GM12878 (cell line): ENCODE measurements around the gene CAMKK2. TPM values are rescaled to one million over a fixed set of nuclear protein-coding genes. Genes with fewer than 3 reads are reported as not detected.

Experiments used
- ATAC-seq: fragments of 200-7000 bp; cut with Tn5 transposase; 3 replicates; pipeline ENCODE4 v1.9.1; 2020; ENCODE audit warnings: mild to moderate bottlenecking, moderate library complexity
- BruUV-seq: library from RNA; stranded (reverse); fragments of 400-500 nt; replicated peaks from 2 replicates; lab custom pipeline; 2021; lab: Mats Ljungman, UMichigan
- CTCF ChIA-PET: fragments of 300-600 bp; sonication (Branson Sonifier 250); formaldehyde crosslinking; extraction: SDS; loops from one replicate; lab custom pipeline; 2021; ENCODE audit warnings: inconsistent platforms; lab: Yijun Ruan, JAX
- POLR2A ChIA-PET: fragments of 350-600 bp; formaldehyde crosslinking; extraction: SDS; loops from one replicate; lab custom pipeline; 2021; ENCODE audit warnings: inconsistent platforms; lab: Charles Lee
- RAD21 ChIA-PET: fragments of 300-600 bp; sonication (Branson Sonifier 250); formaldehyde crosslinking; loops from one replicate; lab custom pipeline; 2023; ENCODE audit warnings: antibody characterized with exemption; ENCODE audit not compliant: unreplicated experiment; lab: Charles Lee
- SMC1A ChIA-PET: fragments of 300-600 bp; sonication (Branson Sonifier 250); formaldehyde crosslinking; loops from one replicate; lab custom pipeline; 2023; ENCODE audit not compliant: unreplicated experiment, uncharacterized antibody; lab: Charles Lee
- DNase-seq: peaks from one replicate; pipeline ENCODE4 v3.0.0-alpha.2; 2011; ENCODE audit warnings: low read depth, low spot score
- FAIRE-seq: peaks from 3 replicates; lab custom pipeline; 2011; peaks lifted over from hg19 to GRCh38; lab: Jason Lieb, UNC
- H2AFZ ChIP-seq: 2 replicates; pipeline ENCODE4 v1.6.0; 2011; ENCODE audit warnings: low read depth, low read length, control low read depth; ENCODE audit not compliant: control insufficient read depth
- H3K27ac ChIP-seq: 2 replicates; pipeline ENCODE4 v1.5.1; 2011; ENCODE audit warnings: control low read depth; ENCODE audit not compliant: control insufficient read depth, insufficient read depth
- H3K27me3 ChIP-seq, 2 experiments: replicated peaks in 1 of 2; 2 replicates each; pipeline versions ENCODE4 v1.6.0 to v1.6.1; 2011; ENCODE audit warnings: low read length in 1 of 2; ENCODE audit not compliant: control insufficient read depth in 2 of 2, insufficient read depth in 2 of 2
- H3K36me3 ChIP-seq, 2 experiments: 2 replicates each; pipeline ENCODE4 v1.5.1; 2011; ENCODE audit warnings: low read length in 1 of 2; ENCODE audit not compliant: control insufficient read depth in 2 of 2, insufficient read depth in 2 of 2
- H3K4me1 ChIP-seq: 2 replicates; pipeline ENCODE4 v1.6.1; 2011; ENCODE audit warnings: mild to moderate bottlenecking, low read length, moderate library complexity, mixed read lengths; ENCODE audit not compliant: control insufficient read depth, insufficient read depth
- H3K4me2 ChIP-seq: 2 replicates; pipeline ENCODE4 v1.6.0; 2011; ENCODE audit warnings: control low read depth; ENCODE audit not compliant: control insufficient read depth, insufficient read depth
- H3K4me3 ChIP-seq: fragments of 200-600 bp; sonication (generic); 2 replicates; pipeline ENCODE4 v1.5.1; 2016
- H3K79me2 ChIP-seq: 2 replicates; pipeline ENCODE4 v1.6.0; 2011; ENCODE audit warnings: low read length; ENCODE audit not compliant: control insufficient read depth, insufficient read depth
- H3K9ac ChIP-seq: 2 replicates; pipeline ENCODE4 v1.8.0; 2011; ENCODE audit warnings: low read length, control low read depth, mixed read lengths; ENCODE audit not compliant: control insufficient read depth, insufficient read depth
- H3K9me3 ChIP-seq: replicated peaks from 3 replicates; pipeline ENCODE4 v1.5.1; 2011; ENCODE audit warnings: mild to moderate bottlenecking, low read length; ENCODE audit not compliant: control insufficient read depth, insufficient read depth
- H4K20me1 ChIP-seq: 2 replicates; pipeline ENCODE4 v1.6.0; 2011; ENCODE audit not compliant: control insufficient read depth, insufficient read depth
- BACH1 ChIP-seq: fragments of 450-650 bp; IDR thresholded peaks from 2 replicates; pipeline ENCODE4 v1.6.1; 2017; ENCODE audit warnings: mild to moderate bottlenecking, borderline replicate concordance
- BCL3 ChIP-seq: IDR thresholded peaks from 2 replicates; pipeline ENCODE4 v1.6.1; 2011; ENCODE audit warnings: borderline replicate concordance, low read depth, mild to moderate bottlenecking, moderate library complexity, low read length; ENCODE audit not compliant: insufficient read depth, poor library complexity, severe bottlenecking
- KAT2A ChIP-seq: conservative IDR thresholded peaks from 2 replicates; pipeline ENCODE4 v1.6.1; 2011; ENCODE audit warnings: low read depth, low read length; ENCODE audit not compliant: control insufficient read depth
- MEF2A ChIP-seq: IDR thresholded peaks from 2 replicates; pipeline ENCODE4 v1.6.1; 2011; ENCODE audit warnings: low read depth, mild to moderate bottlenecking, low read length, moderate library complexity; ENCODE audit not compliant: insufficient read depth
- SMARCA5 ChIP-seq: fragments of 450-650 bp; IDR thresholded peaks from 2 replicates; pipeline ENCODE4 v1.6.1; 2017; ENCODE audit warnings: mild to moderate bottlenecking
- YY1 ChIP-seq: IDR thresholded peaks from 2 replicates; pipeline ENCODE4 v1.6.1; 2011; ENCODE audit warnings: low read depth, mild to moderate bottlenecking, low read length
- ZNF217 ChIP-seq: fragments of 450-650 bp; IDR thresholded peaks from 2 replicates; pipeline ENCODE4 v1.6.1; 2017; ENCODE audit warnings: antibody characterized with exemption, mild to moderate bottlenecking
- WGBS: methylation state at CpG from one replicate; pipeline ENCODE4 v1.1.6; 2016; ENCODE audit warnings: low lambda C conversion rate; ENCODE audit not compliant: insufficient replicate concordance, insufficient coverage; ENCODE audit errors: missing lambda C conversion rate; 5-methylcytosine and 5-hydroxymethylcytosine counted together
- in situ Hi-C: fragments of 300-500 bp; cut with MboI; formaldehyde crosslinking; loops from 9 replicates; pipeline ENCODE4 v1.14.3; 2018; ENCODE audit warnings: mixed read lengths
- intact Hi-C: fragments of 100-400 bp; cut with micrococcal nuclease; formaldehyde crosslinking; loops from one replicate; pipeline ENCODE4 v1.14.2; 2022; ENCODE audit not compliant: unreplicated experiment
- polyA plus RNA-seq, 11 experiments: library from polyadenylated mRNA; depleted of rRNA in 4 of 11; unstranded in 6 of 11; stranded (reverse) in 5 of 11; fragments of >200 nt; fragmentation: Nextera tagmentation in 4 of 11; fragmentation: Illumina TruSeq in 1 of 11; extraction: Ambion mirVana in 4 of 11; extraction: Trizol in 1 of 11; gene quantifications; 1 replicate in 1 of 11; 2 replicates in 10 of 11; pipeline versions ENCODE4 v1.2.1 to v1.2.3, GENCODE V29; 2011 to 2016; ENCODE audit warnings: inconsistent platforms in 2 of 11, missing spikeins in 2 of 11, low read depth in 1 of 11
- total RNA-seq, 4 experiments: library from RNA; depleted of rRNA in 3 of 4; stranded (reverse); fragments of >200 nt in 3 of 4; fragmentation: Illumina TruSeq in 1 of 4; extraction: Trizol in 1 of 4; gene quantifications; 2 replicates each; pipeline versions ENCODE4 v1.2.1 to v1.2.3, GENCODE V29; 2013 to 2021

CAMKK2 gene
- total and polyA plus RNA-seq, 10 of the 15 experiments (the other 5 are each of a cell fraction or from before 2014, with no cell fraction given), result 5.2 to 40.6 (median 26.6) TPM

DNA sequence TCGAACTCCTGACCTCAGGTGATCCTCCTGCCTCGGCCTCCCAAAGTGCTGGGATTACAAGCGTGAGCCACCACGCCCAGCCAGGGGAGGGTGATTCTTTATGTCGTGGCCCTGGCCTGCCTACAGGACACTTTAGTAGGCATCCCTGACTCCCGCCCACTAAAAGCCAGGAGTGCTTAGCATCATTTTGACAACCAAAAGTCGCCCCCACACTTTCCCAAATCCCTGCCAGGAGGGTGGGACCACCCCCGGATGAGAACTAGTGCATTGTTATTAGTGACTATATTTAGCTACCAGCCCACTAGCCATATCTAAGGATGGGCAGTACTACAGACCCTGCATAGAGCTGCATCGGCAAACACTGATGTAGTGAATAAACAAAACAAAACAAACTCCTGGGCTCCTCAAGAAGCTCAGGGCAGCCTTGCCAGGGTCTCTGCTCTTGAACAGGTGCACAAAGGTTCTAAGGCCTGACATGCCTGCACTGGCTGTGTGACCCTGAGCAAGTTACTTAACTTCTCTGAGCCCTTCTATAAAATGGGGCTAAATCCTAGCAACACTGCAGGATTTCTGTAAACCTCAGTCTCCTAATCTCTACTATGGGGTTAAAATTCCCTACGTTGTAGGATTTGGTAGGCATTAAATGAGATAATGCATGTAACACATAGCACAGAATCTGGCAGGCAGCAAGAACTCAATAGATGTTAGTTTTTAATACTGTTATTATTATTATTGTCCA lies 2.2 kb downstream of the CAMKK2 start:
- H3K79me2 ChIP-seq, result peaks cover 38% of the 10 kb centered on the region
- peaks cover 13% of the 10 kb centered on the region for H3K4me1 ChIP-seq
- no peak overlapping the region for H2AFZ ChIP-seq
- RAD21 ChIA-PET, result interaction anchor here (1.3 to 2.8 kb wide), 3 partner anchors 9 to 40 kb away, joined by 3 to 15 read pairs (median 9); no protein-coding TSS in a partner anchor
- ATAC-seq (no peak), FAIRE-seq (no peak), DNase-seq (no peak)
- intact Hi-C loops, result no loop called here
- no peak overlapping the region for H3K9ac ChIP-seq
- H3K27ac ChIP-seq, result no peak overlapping the region
- H3K4me2 ChIP-seq, result peak overlapping the region; percentile 90
- POLR2A ChIA-PET, result interaction anchor here (1.2 to 1.9 kb wide), 3 partner anchors 9 to 58 kb away, joined by 3 to 9 read pairs (median 9); partner anchors contain the start of gene ANAPC5
- CTCF ChIA-PET, result interaction anchor here (0.7 to 1.9 kb wide), 4 partner anchors 9 to 50 kb away, joined by 3 to 4 read pairs (median 4); no protein-coding TSS in a partner anchor
- in situ Hi-C loops, result no loop called here
- TF ChIP-seq SMARCA5 (peak; percentile 68; the same call in 1 of the 2 replicates), MEF2A (no peak), BCL3 (no peak), YY1 (no peak), KAT2A (no peak), ZNF217 (peak; percentile 45; the same call in 1 of the 2 replicates), BACH1 (no peak)
- no peaks in the 10 kb centered on the region for H3K27me3 ChIP-seq
- H4K20me1 ChIP-seq, result no peaks in the 10 kb centered on the region; the same call in 1 of the 2 replicates
- SMC1A ChIA-PET, result interaction anchor here (1.1 to 2.7 kb wide), 2 partner anchors 22 to 36 kb away, joined by 3 to 20 read pairs; no protein-coding TSS in a partner anchor
- H3K36me3 ChIP-seq, result peaks cover 0 to 8% of the 10 kb centered on the region in 2 experiments; a peak in 1 of 4 replicates
- 0 out of 2 replicates have a peak overlapping the region, but pooled peaks have one; percentile 10 for H3K4me3 ChIP-seq
- 86% methylated on average over 9 of the region's 10 CpGs for WGBS
- no peaks in the 10 kb centered on the region for H3K9me3 ChIP-seq
- BruUV-seq, result TSS peak; percentile 56
